Adrenal gland (tissue), 12 donors: ENCODE data around the gene RBM12. TPM values are rescaled to one million over a fixed set of nuclear protein-coding genes. Genes with fewer than 3 reads are reported as not detected.

Experiments used
- DNase-seq, 7 donors: peaks; one replicate each; pipeline ENCODE4 v3.0.0-alpha.2; 2019 to 2020
- H3K27ac ChIP-seq, 5 donors: fragments of 200-600 bp; sonication (generic) in 4 of 5; 1 replicate in 3 of 5; 2 replicates in 2 of 5; pipeline versions ENCODE4 v1.5.1 to v1.8.0; 2016 to 2020; ENCODE audit warnings: mild to moderate bottlenecking in 1 of 5
- H3K27me3 ChIP-seq: fragments of 200-600 bp; 2 replicates; pipeline ENCODE4 v1.8.0; 2021
- H3K36me3 ChIP-seq, 2 donors: fragments of 200-600 bp; replicated peaks in 1 of 2; 1 replicate in 1 of 2; 2 replicates in 1 of 2; pipeline versions ENCODE4 v1.5.1 to v1.8.0; 2018 to 2022
- H3K4me1 ChIP-seq, 2 donors: fragments of 200-600 bp; replicated peaks in 1 of 2; 1 replicate in 1 of 2; 2 replicates in 1 of 2; pipeline versions ENCODE4 v1.5.1 to v1.8.0; 2018 to 2021
- H3K4me3 ChIP-seq, 4 donors: fragments of 200-600 bp; sonication (generic) in 3 of 4; one replicate each; pipeline ENCODE4 v1.5.1; 2016 to 2018
- H3K9me3 ChIP-seq, 3 donors: fragments of 200-600 bp; sonication (generic) in 1 of 3; replicated peaks in 1 of 3; 1 replicate in 2 of 3; 2 replicates in 1 of 3; pipeline versions ENCODE4 v1.5.1 to v1.8.0; 2016 to 2021
- CTCF ChIP-seq, 6 experiments: fragments of 450-650 bp in 4 of 6; fragments of 200-600 bp in 2 of 6; sonication (generic) in 1 of 6; IDR thresholded peaks; 1 replicate in 5 of 6; 2 replicates in 1 of 6; pipeline versions ENCODE4 v1.5.1 to v1.8.0; 2016 to 2021; ENCODE audit warnings: antibody characterized with exemption in 6 of 6, mild to moderate bottlenecking in 2 of 6, moderate library complexity in 1 of 6
- POLR2A ChIP-seq, 2 donors: fragments of 450-650 bp; IDR thresholded peaks; one replicate each; pipeline ENCODE4 v1.6.1; 2017; ENCODE audit warnings: antibody characterized with exemption in 2 of 2, mild to moderate bottlenecking in 2 of 2, moderate library complexity in 1 of 2
- WGBS, 4 donors: extraction: QIAGEN DNeasy Blood & Tissue Kit in 2 of 4; methylation state at CpG; one replicate each; pipeline versions ENCODE4 v1.1.5 to v1.1.7; 2013 to 2017; 5-methylcytosine and 5-hydroxymethylcytosine counted together
- intact Hi-C, 2 donors: fragments of 100-400 bp; cut with DNase I; formaldehyde crosslinking; loops; one replicate each; pipeline versions ENCODE4 v1.14.1 to v1.15.0; 2022 to 2023
- polyA plus RNA-seq, 3 donors: library from polyadenylated mRNA; stranded (reverse); fragments of 200-250 nt in 2 of 3; fragments of 350-450 nt in 1 of 3; fragmentation: Illumina TruSeq in 1 of 3; extraction: RNeasy Lipid Tissue Mini Kit (QIAGEN cat#74804) in 1 of 3; gene quantifications; one replicate each; pipeline ENCODE4 v1.2.3, GENCODE V29; 2013 to 2014
- total RNA-seq, 9 donors: library from RNA; depleted of rRNA in 4 of 9; stranded (reverse); fragments of >200 nt in 4 of 9; fragments of 120-200 nt in 1 of 9; fragmentation: NEBNext Ultra II Directional in 1 of 9; extraction: Animal tissue kit (Norgen Biotek cat#: 25700) in 1 of 9; gene quantifications; one replicate each; pipeline versions ENCODE4 v1.1.0 to v1.2.4, GENCODE V29; 2013 to 2023
- donor health status: healthy with polysubstance abuse.
- donor health status: Bipolar disorder and iron deficiency.
- donor health status: DM: yes; HTN: yes; CAD: no.
- donor health status: DM: no; HTN: no; CAD: no.
- donor health status: DM: no; HTN: no; CAD: no.
- donor health status: DM: yes; HTN: yes; CAD: no.

Gene RBM12
- total and polyA plus RNA-seq, 12 donors = 7.7 to 98.6 (median 46.5) TPM

GRCh38 chr20:35697696-35698297, 33.1 kb upstream of the RBM12 start:
- H3K9me3 ChIP-seq = no peaks in the 10 kb centered on the region
- H3K27ac ChIP-seq = peak overlapping the region in 2 of 5 donors; percentile 92 to 93
- intact Hi-C loops = loop anchor here in 1 of 2 donors (10.0 kb wide), 1 partner anchor 233 kb away; no protein-coding TSS in a partner anchor
- TF ChIP-seq CTCF (IDR thresholded peaks at IDR 0.05) (no peak), POLR2A (IDR thresholded peaks at IDR 0.05) (no peak)
- H3K27me3 ChIP-seq = no peaks in the 10 kb centered on the region
- H3K4me1 ChIP-seq = peaks cover 10 to 41% of the 10 kb centered on the region in 2 donors
- H3K4me3 ChIP-seq = peak overlapping the region in 1 of 4 donors; percentile 83
- DNase-seq = peak in 2 of 7 donors; percentile 13 to 50
- peaks cover 0 to 46% of the 10 kb centered on the region in 2 donors for H3K36me3 ChIP-seq
- 49 to 62% (median 59%) methylated on average over 7 to 9 of the region's 9 CpGs for WGBS, 4 donors

DNA sequence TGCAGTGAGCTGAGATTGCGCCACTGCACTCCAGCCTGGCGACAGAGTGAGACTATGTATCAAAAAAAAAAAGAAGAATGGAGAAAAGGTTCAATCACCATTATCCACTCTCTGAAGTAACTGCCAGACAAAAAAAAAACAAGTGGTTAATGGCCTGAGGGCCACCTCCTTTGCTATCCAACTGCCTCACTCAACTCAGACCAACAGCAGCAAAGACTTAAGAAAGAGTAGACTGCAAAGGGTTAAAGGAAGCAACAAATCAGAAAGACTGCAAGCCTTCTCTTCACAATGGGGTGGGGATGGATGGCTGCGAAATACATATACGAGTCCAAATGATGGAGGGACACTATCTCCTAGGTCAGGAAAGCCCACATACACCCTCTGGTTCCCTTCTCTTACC, 31.3 kb upstream of the RBM12 start:
- no peaks in the 10 kb centered on the region for H3K27me3 ChIP-seq
- H3K27ac ChIP-seq = peak overlapping the region in 1 of 5 donors; percentile 10
- H3K4me3 ChIP-seq = no peak overlapping the region
- no peak for DNase-seq
- H3K36me3 ChIP-seq = peaks cover 0 to 33% of the 10 kb centered on the region in 2 donors
- peaks cover 10 to 37% of the 10 kb centered on the region in 2 donors for H3K4me1 ChIP-seq
- intact Hi-C loops = loop anchor here in 1 of 2 donors (10.0 kb wide), 1 partner anchor 231 kb away; no protein-coding TSS in a partner anchor
- 77 to 86% (median 83%) methylated on average over 4 of the region's 4 CpGs for WGBS, 4 donors
- no peaks in the 10 kb centered on the region for H3K9me3 ChIP-seq
- TF ChIP-seq POLR2A (IDR thresholded peaks at IDR 0.05) = no peak
- TF ChIP-seq CTCF (IDR thresholded peaks at IDR 0.05) = no peak

DNA sequence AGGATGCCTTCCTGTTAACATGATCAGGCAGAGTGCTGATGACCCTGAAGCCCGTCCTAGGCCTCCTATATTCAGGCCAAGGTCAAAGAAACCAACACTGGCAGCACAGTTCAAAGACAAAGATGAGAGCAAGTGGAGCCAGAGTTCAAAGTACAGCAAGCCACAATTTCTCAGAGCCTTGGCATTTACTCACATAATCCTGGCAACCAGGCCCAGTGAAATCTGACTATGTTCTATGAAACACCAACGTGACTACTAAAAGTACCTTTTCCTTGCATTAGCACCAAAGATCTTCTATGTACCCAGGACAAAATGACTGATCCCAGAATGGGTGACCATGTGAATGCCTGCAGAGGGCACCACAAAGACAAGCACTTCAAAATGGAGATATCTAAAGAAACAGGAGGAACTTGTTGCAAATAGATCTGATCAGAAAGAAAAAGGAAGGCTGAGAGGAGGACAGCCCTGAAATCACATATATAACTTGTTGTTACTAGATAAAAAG, 30.6 kb upstream of the RBM12 start:
- intact Hi-C loops = loop anchor here in 1 of 2 donors (10.0 kb wide), 1 partner anchor 230 kb away; no protein-coding TSS in a partner anchor
- no peak for TF ChIP-seq CTCF (IDR thresholded peaks at IDR 0.05)
- no peak for TF ChIP-seq POLR2A (IDR thresholded peaks at IDR 0.05)
- WGBS, 4 donors = 36 to 63% (median 49%) methylated on average over 2 of the region's 2 CpGs
- Histone ChIP-seq H3K9me3 (no peaks in the 10 kb centered on the region), H3K4me1 (peaks cover 10 to 30% of the 10 kb centered on the region in 2 donors), H3K27me3 (no peaks in the 10 kb centered on the region), H3K36me3 (peaks cover 0 to 34% of the 10 kb centered on the region in 2 donors), H3K4me3 (no peak overlapping the region), H3K27ac (peak overlapping the region in 2 of 5 donors; percentile 10 to 45)
- peak in 4 of 7 donors; percentile 9 to 41 (median 24) for DNase-seq

GRCh38 chr20:35690265-35690664, 25.6 kb upstream of the RBM12 start:
- WGBS, 4 donors = 83 to 96% (median 86%) methylated on average over 4 of the region's 4 CpGs
- Histone ChIP-seq H3K27me3 (no peaks in the 10 kb centered on the region), H3K9me3 (no peaks in the 10 kb centered on the region), H3K4me1 (peaks cover 0 to 2% of the 10 kb centered on the region in 2 donors), H3K4me3 (no peak overlapping the region), H3K36me3 (peaks cover 0 to 65% of the 10 kb centered on the region in 2 donors), H3K27ac (no peak overlapping the region)
- DNase-seq = peak in 1 of 7 donors; percentile 30
- TF ChIP-seq POLR2A (IDR thresholded peaks at IDR 0.05) (no peak), CTCF (IDR thresholded peaks at IDR 0.05) (no peak)
- intact Hi-C loops = loop anchor here in 1 of 2 donors (10.0 kb wide), 1 partner anchor 225 kb away; no protein-coding TSS in a partner anchor
